H9 (cell line): ENCODE results near the gene XXYLT1. TPM values are rescaled to one million over a fixed set of nuclear protein-coding genes. Genes with fewer than 3 reads are reported as not detected.

Experiments
- DNase-seq: peaks from one replicate; pipeline ENCODE4 v3.0.0-alpha.2; 2017
- H2AFZ ChIP-seq: one replicate; pipeline ENCODE4 v1.6.1; 2013; ENCODE audit warnings: mild to moderate bottlenecking, low read length, control low read depth, moderate library complexity
- H2AK5ac ChIP-seq: 2 replicates; pipeline ENCODE4 v1.6.1; 2013; ENCODE audit warnings: low read length, control low read depth, mixed read lengths; ENCODE audit not compliant: insufficient read length
- H2BK120ac ChIP-seq: one replicate; pipeline ENCODE4 v1.6.1; 2013; ENCODE audit warnings: low read depth, mild to moderate bottlenecking, low read length, control low read depth, inconsistent platforms; ENCODE audit not compliant: poor library complexity, severe bottlenecking
- H2BK12ac ChIP-seq: 2 replicates; pipeline ENCODE4 v1.6.1; 2013; ENCODE audit warnings: low read length, control low read depth, mixed read lengths, low read depth; ENCODE audit not compliant: insufficient read length
- H2BK15ac ChIP-seq: 2 replicates; pipeline ENCODE4 v1.6.1; 2013; ENCODE audit warnings: low read depth, low read length, control low read depth
- H2BK20ac ChIP-seq: one replicate; pipeline ENCODE4 v1.6.1; 2013; ENCODE audit warnings: low read depth, mild to moderate bottlenecking, low read length, control low read depth, inconsistent platforms; ENCODE audit not compliant: poor library complexity, severe bottlenecking
- H2BK5ac ChIP-seq: 2 replicates; pipeline ENCODE4 v1.6.1; 2013; ENCODE audit warnings: low read length, control low read depth, mixed read lengths; ENCODE audit not compliant: insufficient read length
- H3K14ac ChIP-seq: 2 replicates; pipeline ENCODE4 v1.6.1; 2013; ENCODE audit warnings: low read length, control low read depth; ENCODE audit not compliant: insufficient read depth
- H3K18ac ChIP-seq: 2 replicates; pipeline ENCODE4 v1.6.1; 2013; ENCODE audit warnings: low read depth, mild to moderate bottlenecking, mixed read lengths, low read length, control low read depth; ENCODE audit not compliant: insufficient read length
- H3K23ac ChIP-seq: 2 replicates; pipeline ENCODE4 v1.6.1; 2013; ENCODE audit warnings: low read length, control low read depth, mixed read lengths, low read depth; ENCODE audit not compliant: insufficient read length
- H3K23me2 ChIP-seq: 2 replicates; pipeline ENCODE4 v1.6.1; 2013; ENCODE audit warnings: low read depth, mild to moderate bottlenecking, mixed read lengths, low read length, control low read depth; ENCODE audit not compliant: insufficient read length, poor library complexity, severe bottlenecking
- H3K27ac ChIP-seq: 2 replicates; pipeline ENCODE4 v1.5.1; 2013; ENCODE audit warnings: low read length, control low read depth, mixed read lengths, low read depth; ENCODE audit not compliant: insufficient read length
- H3K27me3 ChIP-seq: 2 replicates; pipeline ENCODE4 v1.6.1; 2013; ENCODE audit warnings: low read length, control low read depth, inconsistent platforms; ENCODE audit not compliant: insufficient read depth
- H3K4ac ChIP-seq: 2 replicates; pipeline ENCODE4 v1.6.1; 2013; ENCODE audit warnings: low read depth, mild to moderate bottlenecking, control low read depth, inconsistent platforms, low read length, moderate library complexity
- H3K4me1 ChIP-seq: 2 replicates; pipeline ENCODE4 v1.6.1; 2013; ENCODE audit warnings: low read length, control low read depth, inconsistent platforms; ENCODE audit not compliant: insufficient read depth
- H3K4me2 ChIP-seq: 2 replicates; pipeline ENCODE4 v1.6.1; 2013; ENCODE audit warnings: low read length, control low read depth, mixed read lengths; ENCODE audit not compliant: insufficient read length, insufficient read depth
- H3K56ac ChIP-seq: 2 replicates; pipeline ENCODE4 v1.6.1; 2013; ENCODE audit warnings: low read depth, mild to moderate bottlenecking, mixed read lengths, low read length, control low read depth; ENCODE audit not compliant: insufficient read length
- H3K79me1 ChIP-seq: 2 replicates; pipeline ENCODE4 v1.6.1; 2013; ENCODE audit warnings: low read depth, mild to moderate bottlenecking, moderate library complexity, low read length, control low read depth, inconsistent platforms; ENCODE audit not compliant: insufficient read depth, poor library complexity, severe bottlenecking
- H3K79me2 ChIP-seq: 2 replicates; pipeline ENCODE4 v1.6.1; 2013; ENCODE audit warnings: low read length, control low read depth, inconsistent platforms; ENCODE audit not compliant: insufficient read depth
- H3K9ac ChIP-seq: 2 replicates; pipeline ENCODE4 v1.6.1; 2013; ENCODE audit warnings: low read length, control low read depth, mixed read lengths; ENCODE audit not compliant: insufficient read length; ENCODE audit errors: extremely low read depth
- H3K9me3 ChIP-seq: one replicate; pipeline ENCODE4 v1.6.1; 2013; ENCODE audit warnings: low read depth, low read length, inconsistent platforms; ENCODE audit not compliant: control insufficient read depth
- H3T11ph ChIP-seq: one replicate; pipeline ENCODE4 v1.6.1; 2013; ENCODE audit warnings: mild to moderate bottlenecking, low read length, control low read depth, inconsistent platforms
- H4K20me1 ChIP-seq: one replicate; pipeline ENCODE4 v1.6.1; 2013; ENCODE audit not compliant: control insufficient read depth, insufficient read length, insufficient read depth
- H4K5ac ChIP-seq: 2 replicates; pipeline ENCODE4 v1.6.1; 2013; ENCODE audit warnings: low read depth, mild to moderate bottlenecking, mixed read lengths, low read length, control low read depth; ENCODE audit not compliant: insufficient read length
- H4K8ac ChIP-seq: replicated peaks from 2 replicates; pipeline ENCODE4 v1.6.1; 2013; ENCODE audit warnings: low read length, control low read depth, mixed read lengths, low read depth; ENCODE audit not compliant: insufficient read length
- H4K91ac ChIP-seq: 2 replicates; pipeline ENCODE4 v1.6.1; 2013; ENCODE audit warnings: low read depth, mild to moderate bottlenecking, moderate library complexity, mixed read lengths, low read length, control low read depth; ENCODE audit not compliant: insufficient read length
- H3K27ac Mint-ChIP-seq, 3 experiments: 2 replicates in 2 of 3; 3 replicates in 1 of 3; pipeline ENCODE4 v1.8.0; 2020 to 2021; ENCODE audit warnings: mixed read lengths in 3 of 3, mild to moderate bottlenecking in 1 of 3, moderate library complexity in 1 of 3
- H3K27me3 Mint-ChIP-seq: 2 replicates; pipeline ENCODE4 v1.8.0; 2021; ENCODE audit warnings: low read depth, mild to moderate bottlenecking, moderate library complexity, mixed read lengths
- H3K36me3 Mint-ChIP-seq, 3 experiments: 2 replicates in 2 of 3; 3 replicates in 1 of 3; pipeline ENCODE4 v1.8.0; 2020 to 2021; ENCODE audit warnings: low read depth in 3 of 3, mixed read lengths in 3 of 3; ENCODE audit not compliant: insufficient read depth in 1 of 3
- H3K4me1 Mint-ChIP-seq, 2 experiments: 2 replicates each; pipeline ENCODE4 v1.8.0; 2020; ENCODE audit warnings: mixed read lengths in 2 of 2
- H3K4me3 Mint-ChIP-seq, 2 experiments: 2 replicates in 1 of 2; 3 replicates in 1 of 2; pipeline ENCODE4 v1.8.0; 2020 to 2021; ENCODE audit warnings: mild to moderate bottlenecking in 2 of 2, mixed read lengths in 2 of 2, moderate library complexity in 1 of 2
- H3K9me3 Mint-ChIP-seq, 2 experiments: 2 replicates in 1 of 2; 3 replicates in 1 of 2; pipeline ENCODE4 v1.8.0; 2020; ENCODE audit warnings: mild to moderate bottlenecking in 2 of 2, mixed read lengths in 2 of 2, moderate library complexity in 1 of 2
- CTCF ChIP-seq: fragments of 200-600 bp; sonication (generic); conservative IDR thresholded peaks from 3 replicates; pipeline ENCODE4 v1.8.0; 2021; ENCODE audit warnings: antibody characterized with exemption, mild to moderate bottlenecking
- WGBS: extraction: QIAGEN DNeasy Blood & Tissue Kit; methylation state at CpG from one replicate; pipeline ENCODE4 v1.1.7; 2013; ENCODE audit warnings: missing lambda C conversion rate, low lambda C conversion rate, mixed read lengths; ENCODE audit not compliant: insufficient read length; ENCODE audit errors: extremely low coverage; 5-methylcytosine and 5-hydroxymethylcytosine counted together
- total RNA-seq: library from RNA; stranded (reverse); gene quantifications from 2 replicates; pipeline ENCODE4 v1.2.1, GENCODE V29; 2021

XXYLT1 gene
- total RNA-seq, 1 experiment from 2014 or later, result 22.7 TPM

GRCh38 chr3:195082811-195083210, 188.1 kb downstream of the XXYLT1 start:
- Histone ChIP-seq H2BK15ac (no peak overlapping the region), H3K14ac (peak overlapping the region; percentile 52; the same call in 1 of the 2 replicates), H3K23me2 (peaks cover 4% of the 10 kb centered on the region), H4K8ac (no peak overlapping the region), H4K20me1 (no peaks in the 10 kb centered on the region), H3T11ph (no peak overlapping the region), H2BK12ac (no peak overlapping the region), H3K9me3 (no peaks in the 10 kb centered on the region), H3K4ac (no peak overlapping the region), H3K79me2 (no peaks in the 10 kb centered on the region), H3K56ac (no peak overlapping the region), H4K91ac (no peak overlapping the region), H3K4me1 (no peaks in the 10 kb centered on the region; the same call in 1 of the 2 replicates), H2BK120ac (no peak overlapping the region), H2AK5ac (no peak overlapping the region), H3K79me1 (no peaks in the 10 kb centered on the region), H2BK20ac (no peak overlapping the region), H2AFZ (no peak overlapping the region), H3K9ac (no peak overlapping the region), H2BK5ac (no peak overlapping the region), H3K18ac (no peak overlapping the region), H3K27ac (no peak overlapping the region), H4K5ac (no peak overlapping the region), H3K4me2 (no peak overlapping the region), H3K27me3 (no peaks in the 10 kb centered on the region), H3K23ac (no peak overlapping the region)
- Mint-ChIP-seq H3K27me3 (no peaks in the 10 kb centered on the region; the same call in none of the 2 replicates), H3K4me3 (no peak overlapping the region), H3K36me3 (peaks cover 0 to 4% (median 0%) of the 10 kb centered on the region in 3 experiments; a peak in 5 of 7 replicates), H3K27ac (peak overlapping the region in 1 of 3 experiments; percentile 16; a peak in 1 of 7 replicates), H3K9me3 (no peaks in the 10 kb centered on the region; a peak in 2 of 5 replicates), H3K4me1 (peaks cover 47 to 69% of the 10 kb centered on the region in 2 experiments)
- WGBS, result no CpG with 5 or more reads among the region's 10 CpGs
- TF ChIP-seq CTCF, result no peak
- no peak for DNase-seq
